PC-3 (cell line): ENCODE data around the gene RC3H1. TPM values are rescaled to one million over a fixed set of nuclear protein-coding genes. Genes with fewer than 3 reads are reported as not detected.
A peak's percentile ranks its signal among the peaks of the same experiment; 100 is the strongest.
"Not testable (repeated sequence)": the region's sequence is repeated elsewhere in the genome, so short reads cannot be mapped to it uniquely, and the experiment has no call there.

ENCODE experiments used
- ATAC-seq: fragments of 200-7000 bp; cut with Tn5 transposase; 2 replicates; pipeline ENCODE4 v1.9.1; 2020; ENCODE audit warnings: mild to moderate bottlenecking, moderate library complexity
- BruUV-seq: library from RNA; stranded (reverse); fragments of 400-500 nt; replicated peaks from 2 replicates; lab custom pipeline; 2021; lab: Mats Ljungman, UMichigan
- CTCF ChIA-PET: fragments of 300-600 bp; sonication (Branson Sonifier 250); formaldehyde crosslinking; loops from one replicate; lab custom pipeline; 2022; ENCODE audit warnings: antibody characterized with exemption; lab: Charles Lee
- POLR2A ChIA-PET: fragments of 300-600 bp; sonication (Branson Sonifier 250); formaldehyde crosslinking; loops from one replicate; lab custom pipeline; 2022; ENCODE audit warnings: antibody characterized with exemption; ENCODE audit not compliant: unreplicated experiment; lab: Charles Lee
- DNase-seq: peaks from one replicate; pipeline ENCODE4 v3.0.0-alpha.2; 2015
- H2AFZ ChIP-seq: fragments of 300-600 bp; sonication (generic); 2 replicates; pipeline ENCODE4 v1.6.0; 2016; ENCODE audit warnings: antibody characterized with exemption, low read length
- H3F3A ChIP-seq: fragments of 300-600 bp; sonication (generic); one replicate; pipeline ENCODE4 v1.6.0; 2017; ENCODE audit warnings: antibody characterized with exemption, low read length, control low read depth, mild to moderate bottlenecking; ENCODE audit not compliant: unreplicated experiment
- H3K27ac ChIP-seq: fragments of 300-600 bp; sonication (generic); 2 replicates; pipeline ENCODE4 v1.5.1; 2016; ENCODE audit warnings: mild to moderate bottlenecking, low read length
- H3K27me3 ChIP-seq: fragments of 300-600 bp; sonication (generic); 2 replicates; pipeline ENCODE4 v1.6.1; 2016; ENCODE audit warnings: low read length, mixed read lengths
- H3K36me3 ChIP-seq: fragments of 300-600 bp; sonication (generic); 2 replicates; pipeline ENCODE4 v1.6.1; 2016; ENCODE audit warnings: low read depth, mixed run types, low read length, mixed read lengths
- H3K4me1 ChIP-seq: fragments of 300-600 bp; sonication (generic); 2 replicates; pipeline ENCODE4 v1.5.1; 2016; ENCODE audit warnings: low read length; ENCODE audit not compliant: insufficient read depth
- H3K4me2 ChIP-seq: fragments of 300-600 bp; sonication (generic); 2 replicates; pipeline ENCODE4 v1.6.0; 2016; ENCODE audit warnings: low read length
- H3K4me3 ChIP-seq: fragments of 300-600 bp; sonication (generic); 2 replicates; pipeline ENCODE4 v1.5.1; 2016; ENCODE audit warnings: mild to moderate bottlenecking, low read length, mixed read lengths
- H3K79me2 ChIP-seq: fragments of 300-600 bp; sonication (generic); 2 replicates; pipeline ENCODE4 v1.6.1; 2017; ENCODE audit warnings: low read length, mixed read lengths
- H3K9ac ChIP-seq: fragments of 300-600 bp; sonication (generic); 2 replicates; pipeline ENCODE4 v1.6.0; 2016; ENCODE audit warnings: mild to moderate bottlenecking, low read length
- H3K9me2 ChIP-seq: fragments of 300-600 bp; sonication (generic); replicated peaks from 2 replicates; pipeline ENCODE4 v1.6.1; 2016; ENCODE audit warnings: mixed run types, low read length, mixed read lengths
- H3K9me3 ChIP-seq: fragments of 300-600 bp; sonication (generic); 2 replicates; pipeline ENCODE4 v1.6.1; 2016; ENCODE audit warnings: low read length, mixed read lengths
- H4K20me1 ChIP-seq: fragments of 300-600 bp; sonication (generic); 2 replicates; pipeline ENCODE4 v1.6.1; 2016; ENCODE audit warnings: low read length, mixed read lengths
- EZH2 ChIP-seq: fragments of 300-600 bp; sonication (generic); IDR thresholded peaks from one replicate; pipeline ENCODE4 v1.6.1; 2017; ENCODE audit warnings: antibody characterized with exemption, mild to moderate bottlenecking, low read length; ENCODE audit not compliant: unreplicated experiment
- EZH2phosphoT487 ChIP-seq: fragments of 300-600 bp; sonication (generic); IDR thresholded peaks from 2 replicates; pipeline ENCODE4 v1.6.1; 2018; ENCODE audit warnings: mild to moderate bottlenecking, antibody characterized with exemption, low read length, borderline replicate concordance
- intact Hi-C: fragments of 100-400 bp; cut with micrococcal nuclease; formaldehyde crosslinking; loops from 2 replicates; pipeline ENCODE4 v1.9.0; 2023
- total RNA-seq: library from RNA; depleted of rRNA; stranded (reverse); fragments of >200 nt; gene quantifications from 2 replicates; pipeline ENCODE4 v1.2.3, GENCODE V29; 2014
- TF ChIP-seq, protein P1 (sequence below): fragments of 300-600 bp; sonication (generic); conservative IDR thresholded peaks from 2 replicates; pipeline ENCODE4 v1.5.1; 2017; ENCODE audit warnings: antibody characterized with exemption, low read depth, mild to moderate bottlenecking, low read length

The RC3H1 gene
- total RNA-seq, 1 experiment from 2014 or later: 7.5 TPM

DNA sequence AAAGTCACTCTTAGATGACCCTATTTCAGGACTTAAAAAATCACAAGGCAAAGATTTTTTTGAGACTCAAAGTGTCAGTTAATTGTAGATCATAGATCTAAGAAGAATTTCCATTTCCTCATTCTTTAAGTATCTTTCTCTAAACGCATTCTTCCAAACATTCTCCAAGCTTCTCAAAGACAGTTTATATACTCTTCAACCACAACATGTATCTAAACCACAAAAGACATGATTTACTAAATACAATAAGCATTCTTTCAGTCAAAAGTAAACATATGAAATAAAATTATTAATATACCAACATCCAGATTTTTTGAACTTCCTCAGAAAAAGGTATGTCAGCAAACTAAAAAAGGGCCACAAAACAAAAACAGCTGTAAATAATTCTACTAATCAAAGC lies 24.4 kb downstream of the RC3H1 start:
- DNase-seq (no peak), ATAC-seq (no peak)
- H3K27me3 ChIP-seq: no peaks in the 10 kb centered on the region
- TF ChIP-seq EZH2 (no peak), EZH2phosphoT487 (no peak)
- TF ChIP-seq, protein P1, sequence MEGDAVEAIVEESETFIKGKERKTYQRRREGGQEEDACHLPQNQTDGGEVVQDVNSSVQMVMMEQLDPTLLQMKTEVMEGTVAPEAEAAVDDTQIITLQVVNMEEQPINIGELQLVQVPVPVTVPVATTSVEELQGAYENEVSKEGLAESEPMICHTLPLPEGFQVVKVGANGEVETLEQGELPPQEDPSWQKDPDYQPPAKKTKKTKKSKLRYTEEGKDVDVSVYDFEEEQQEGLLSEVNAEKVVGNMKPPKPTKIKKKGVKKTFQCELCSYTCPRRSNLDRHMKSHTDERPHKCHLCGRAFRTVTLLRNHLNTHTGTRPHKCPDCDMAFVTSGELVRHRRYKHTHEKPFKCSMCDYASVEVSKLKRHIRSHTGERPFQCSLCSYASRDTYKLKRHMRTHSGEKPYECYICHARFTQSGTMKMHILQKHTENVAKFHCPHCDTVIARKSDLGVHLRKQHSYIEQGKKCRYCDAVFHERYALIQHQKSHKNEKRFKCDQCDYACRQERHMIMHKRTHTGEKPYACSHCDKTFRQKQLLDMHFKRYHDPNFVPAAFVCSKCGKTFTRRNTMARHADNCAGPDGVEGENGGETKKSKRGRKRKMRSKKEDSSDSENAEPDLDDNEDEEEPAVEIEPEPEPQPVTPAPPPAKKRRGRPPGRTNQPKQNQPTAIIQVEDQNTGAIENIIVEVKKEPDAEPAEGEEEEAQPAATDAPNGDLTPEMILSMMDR: no peak
- H3K9me3 ChIP-seq: no peaks in the 10 kb centered on the region
- ChIA-PET CTCF (no interaction called here), POLR2A (no interaction called here)
- BruUV-seq: no TSS peak
- H3K4me3 ChIP-seq: no peak overlapping the region
- peaks cover 49% of the 10 kb centered on the region for H3K79me2 ChIP-seq
- no peaks in the 10 kb centered on the region for H3K36me3 ChIP-seq
- no peak overlapping the region for H3K9ac ChIP-seq
- no peak overlapping the region for H3K4me2 ChIP-seq
- H2AFZ ChIP-seq: no peak overlapping the region
- H3F3A ChIP-seq: no peaks in the 10 kb centered on the region
- intact Hi-C loops: loop anchor here (5.0 kb wide), 1 partner anchor 75 kb away; no protein-coding TSS in a partner anchor
- 0 out of 2 replicates have a peak, but pooled peaks cover 7% of the 10 kb centered on the region for H4K20me1 ChIP-seq
- H3K27ac ChIP-seq: no peak overlapping the region
- no peaks in the 10 kb centered on the region for H3K4me1 ChIP-seq
- H3K9me2 ChIP-seq: no peaks in the 10 kb centered on the region

DNA sequence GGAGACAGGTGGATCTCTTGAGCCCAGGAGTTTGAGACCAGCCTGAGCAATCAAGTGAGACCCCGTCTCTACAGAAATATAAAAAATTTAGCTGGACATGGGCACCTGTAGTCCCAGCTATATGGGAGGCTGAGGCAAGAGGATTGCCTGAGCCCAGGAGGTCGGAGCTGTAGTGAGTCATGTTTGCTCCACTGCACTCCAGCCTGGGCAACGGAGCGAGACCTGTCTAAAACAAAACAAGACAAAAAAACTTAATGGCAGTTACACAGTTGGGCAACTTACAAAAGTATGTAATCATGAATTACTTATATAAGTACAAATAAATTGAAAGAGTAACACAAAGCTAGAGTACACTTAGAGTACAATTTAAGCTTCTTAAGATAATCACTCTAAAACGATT lies 25.2 kb downstream of the RC3H1 start:
- no peak for DNase-seq
- H3K27me3 ChIP-seq: no peaks in the 10 kb centered on the region
- no peaks in the 10 kb centered on the region for H3K9me2 ChIP-seq
- no TSS peak for BruUV-seq
- no peak overlapping the region for H3K4me3 ChIP-seq
- no peaks in the 10 kb centered on the region for H3F3A ChIP-seq
- H3K4me2 ChIP-seq: no peak overlapping the region
- intact Hi-C loops: loop anchor here (5.0 kb wide), 1 partner anchor 75 kb away; no protein-coding TSS in a partner anchor
- POLR2A ChIA-PET: no interaction called here
- TF ChIP-seq EZH2: no peak
- TF ChIP-seq, protein P1: no peak
- TF ChIP-seq EZH2phosphoT487: no peak
- H2AFZ ChIP-seq: no peak overlapping the region
- no peak for ATAC-seq
- H4K20me1 ChIP-seq: 0 out of 2 replicates have a peak, but pooled peaks cover 7% of the 10 kb centered on the region
- no peaks in the 10 kb centered on the region for H3K9me3 ChIP-seq
- H3K79me2 ChIP-seq: peaks cover 44% of the 10 kb centered on the region
- H3K9ac ChIP-seq: no peak overlapping the region
- H3K4me1 ChIP-seq: no peaks in the 10 kb centered on the region
- H3K36me3 ChIP-seq: no peaks in the 10 kb centered on the region
- H3K27ac ChIP-seq: no peak overlapping the region
- CTCF ChIA-PET: no interaction called here

DNA sequence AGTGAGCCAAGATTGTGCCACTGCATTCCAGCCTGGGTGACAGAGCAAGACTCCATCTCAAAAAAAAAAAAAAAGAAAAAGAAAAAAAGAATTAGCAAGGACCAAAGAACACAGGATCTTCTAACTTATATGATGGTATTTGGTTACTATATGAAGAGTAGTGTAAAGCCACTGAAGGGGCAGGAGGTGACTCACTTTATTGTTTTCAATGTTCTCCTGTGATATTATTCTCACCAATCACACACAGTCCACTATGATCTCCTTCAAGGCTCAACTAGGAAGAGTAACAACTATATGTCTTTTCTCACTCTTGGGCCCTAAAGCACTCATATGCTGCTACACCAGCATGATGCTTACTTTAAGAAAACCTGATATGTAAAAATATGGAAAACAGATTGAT lies 26.7 kb downstream of the RC3H1 start:
- CTCF ChIA-PET: no interaction called here
- POLR2A ChIA-PET: no interaction called here
- H3K4me1 ChIP-seq: no peaks in the 10 kb centered on the region
- H3K4me2 ChIP-seq: no peak overlapping the region
- ATAC-seq (peak; percentile 73), DNase-seq (peak; percentile 13)
- H3K9ac ChIP-seq: no peak overlapping the region
- no TSS peak for BruUV-seq
- peaks cover 5% of the 10 kb centered on the region; the same call in 1 of the 2 replicates for H3K36me3 ChIP-seq
- TF ChIP-seq EZH2 (no peak), EZH2phosphoT487 (no peak)
- TF ChIP-seq, protein P1: no peak
- no peaks in the 10 kb centered on the region for H3K9me3 ChIP-seq
- H3K27ac ChIP-seq: no peak overlapping the region
- H3K27me3 ChIP-seq: no peaks in the 10 kb centered on the region
- no peaks in the 10 kb centered on the region for H3F3A ChIP-seq
- intact Hi-C loops: loop anchor here (5.0 kb wide), 1 partner anchor 77 kb away; no protein-coding TSS in a partner anchor
- H3K4me3 ChIP-seq: no peak overlapping the region
- H4K20me1 ChIP-seq: 0 out of 2 replicates have a peak, but pooled peaks cover 4% of the 10 kb centered on the region
- H3K9me2 ChIP-seq: no peaks in the 10 kb centered on the region
- peaks cover 30% of the 10 kb centered on the region; the same call in 1 of the 2 replicates for H3K79me2 ChIP-seq
- no peak overlapping the region for H2AFZ ChIP-seq

DNA sequence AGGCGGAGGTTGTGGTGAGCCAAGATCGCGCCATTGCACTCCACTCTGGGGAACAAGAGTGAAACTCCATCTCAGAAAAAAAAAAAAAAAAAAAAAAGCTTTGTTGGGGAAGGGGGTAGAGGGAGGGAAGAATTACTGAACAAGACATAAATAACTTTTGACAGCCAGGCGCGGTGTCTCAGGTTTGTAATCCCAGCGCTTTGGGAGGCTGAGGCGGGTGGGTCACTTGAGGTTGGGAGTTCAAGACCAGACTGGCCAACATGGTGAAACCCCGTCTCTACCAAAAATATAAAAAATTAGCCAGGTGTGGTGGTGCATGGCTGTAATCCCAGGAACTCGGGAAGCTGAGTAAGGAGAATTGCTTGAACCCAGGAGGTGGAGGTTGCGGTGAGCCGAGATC lies 28.2 kb downstream of the RC3H1 start:
- H3K9me2 ChIP-seq, H2AFZ ChIP-seq, H3K9me3 ChIP-seq, DNase-seq, H3K36me3 ChIP-seq, H3K27me3 ChIP-seq, intact Hi-C loops, H4K20me1 ChIP-seq, H3F3A ChIP-seq, CTCF ChIA-PET, BruUV-seq, H3K4me1 ChIP-seq, H3K4me2 ChIP-seq, H3K9ac ChIP-seq, H3K4me3 ChIP-seq, ATAC-seq, H3K27ac ChIP-seq, POLR2A ChIA-PET: not testable (repeated sequence)
- H3K79me2 ChIP-seq: peaks cover 17% of the 10 kb centered on the region; the same call in 1 of the 2 replicates
